H9 (cell line): Measurements from ENCODE around the gene ZNF653. TPM values are rescaled to one million over a fixed set of nuclear protein-coding genes. Genes with fewer than 3 reads are reported as not detected.
A peak's percentile ranks its signal among the peaks of the same experiment; 100 is the strongest.

Source experiments
- DNase-seq: peaks from one replicate; pipeline ENCODE4 v3.0.0-alpha.2; 2017
- H2AFZ ChIP-seq: one replicate; pipeline ENCODE4 v1.6.1; 2013; ENCODE audit warnings: mild to moderate bottlenecking, low read length, control low read depth, moderate library complexity
- H2AK5ac ChIP-seq: 2 replicates; pipeline ENCODE4 v1.6.1; 2013; ENCODE audit warnings: low read length, control low read depth, mixed read lengths; ENCODE audit not compliant: insufficient read length
- H2BK120ac ChIP-seq: one replicate; pipeline ENCODE4 v1.6.1; 2013; ENCODE audit warnings: low read depth, mild to moderate bottlenecking, low read length, control low read depth, inconsistent platforms; ENCODE audit not compliant: poor library complexity, severe bottlenecking
- H2BK12ac ChIP-seq: 2 replicates; pipeline ENCODE4 v1.6.1; 2013; ENCODE audit warnings: low read length, control low read depth, mixed read lengths, low read depth; ENCODE audit not compliant: insufficient read length
- H2BK15ac ChIP-seq: 2 replicates; pipeline ENCODE4 v1.6.1; 2013; ENCODE audit warnings: low read depth, low read length, control low read depth
- H2BK20ac ChIP-seq: one replicate; pipeline ENCODE4 v1.6.1; 2013; ENCODE audit warnings: low read depth, mild to moderate bottlenecking, low read length, control low read depth, inconsistent platforms; ENCODE audit not compliant: poor library complexity, severe bottlenecking
- H2BK5ac ChIP-seq: 2 replicates; pipeline ENCODE4 v1.6.1; 2013; ENCODE audit warnings: low read length, control low read depth, mixed read lengths; ENCODE audit not compliant: insufficient read length
- H3K14ac ChIP-seq: 2 replicates; pipeline ENCODE4 v1.6.1; 2013; ENCODE audit warnings: low read length, control low read depth; ENCODE audit not compliant: insufficient read depth
- H3K18ac ChIP-seq: 2 replicates; pipeline ENCODE4 v1.6.1; 2013; ENCODE audit warnings: low read depth, mild to moderate bottlenecking, mixed read lengths, low read length, control low read depth; ENCODE audit not compliant: insufficient read length
- H3K23ac ChIP-seq: 2 replicates; pipeline ENCODE4 v1.6.1; 2013; ENCODE audit warnings: low read length, control low read depth, mixed read lengths, low read depth; ENCODE audit not compliant: insufficient read length
- H3K23me2 ChIP-seq: 2 replicates; pipeline ENCODE4 v1.6.1; 2013; ENCODE audit warnings: low read depth, mild to moderate bottlenecking, mixed read lengths, low read length, control low read depth; ENCODE audit not compliant: insufficient read length, poor library complexity, severe bottlenecking
- H3K27ac ChIP-seq: 2 replicates; pipeline ENCODE4 v1.5.1; 2013; ENCODE audit warnings: low read length, control low read depth, mixed read lengths, low read depth; ENCODE audit not compliant: insufficient read length
- H3K27me3 ChIP-seq: 2 replicates; pipeline ENCODE4 v1.6.1; 2013; ENCODE audit warnings: low read length, control low read depth, inconsistent platforms; ENCODE audit not compliant: insufficient read depth
- H3K4ac ChIP-seq: 2 replicates; pipeline ENCODE4 v1.6.1; 2013; ENCODE audit warnings: low read depth, mild to moderate bottlenecking, control low read depth, inconsistent platforms, low read length, moderate library complexity
- H3K4me1 ChIP-seq: 2 replicates; pipeline ENCODE4 v1.6.1; 2013; ENCODE audit warnings: low read length, control low read depth, inconsistent platforms; ENCODE audit not compliant: insufficient read depth
- H3K4me2 ChIP-seq: 2 replicates; pipeline ENCODE4 v1.6.1; 2013; ENCODE audit warnings: low read length, control low read depth, mixed read lengths; ENCODE audit not compliant: insufficient read length, insufficient read depth
- H3K56ac ChIP-seq: 2 replicates; pipeline ENCODE4 v1.6.1; 2013; ENCODE audit warnings: low read depth, mild to moderate bottlenecking, mixed read lengths, low read length, control low read depth; ENCODE audit not compliant: insufficient read length
- H3K79me1 ChIP-seq: 2 replicates; pipeline ENCODE4 v1.6.1; 2013; ENCODE audit warnings: low read depth, mild to moderate bottlenecking, moderate library complexity, low read length, control low read depth, inconsistent platforms; ENCODE audit not compliant: insufficient read depth, poor library complexity, severe bottlenecking
- H3K79me2 ChIP-seq: 2 replicates; pipeline ENCODE4 v1.6.1; 2013; ENCODE audit warnings: low read length, control low read depth, inconsistent platforms; ENCODE audit not compliant: insufficient read depth
- H3K9ac ChIP-seq: 2 replicates; pipeline ENCODE4 v1.6.1; 2013; ENCODE audit warnings: low read length, control low read depth, mixed read lengths; ENCODE audit not compliant: insufficient read length; ENCODE audit errors: extremely low read depth
- H3K9me3 ChIP-seq: one replicate; pipeline ENCODE4 v1.6.1; 2013; ENCODE audit warnings: low read depth, low read length, inconsistent platforms; ENCODE audit not compliant: control insufficient read depth
- H3T11ph ChIP-seq: one replicate; pipeline ENCODE4 v1.6.1; 2013; ENCODE audit warnings: mild to moderate bottlenecking, low read length, control low read depth, inconsistent platforms
- H4K20me1 ChIP-seq: one replicate; pipeline ENCODE4 v1.6.1; 2013; ENCODE audit not compliant: control insufficient read depth, insufficient read length, insufficient read depth
- H4K5ac ChIP-seq: 2 replicates; pipeline ENCODE4 v1.6.1; 2013; ENCODE audit warnings: low read depth, mild to moderate bottlenecking, mixed read lengths, low read length, control low read depth; ENCODE audit not compliant: insufficient read length
- H4K8ac ChIP-seq: replicated peaks from 2 replicates; pipeline ENCODE4 v1.6.1; 2013; ENCODE audit warnings: low read length, control low read depth, mixed read lengths, low read depth; ENCODE audit not compliant: insufficient read length
- H4K91ac ChIP-seq: 2 replicates; pipeline ENCODE4 v1.6.1; 2013; ENCODE audit warnings: low read depth, mild to moderate bottlenecking, moderate library complexity, mixed read lengths, low read length, control low read depth; ENCODE audit not compliant: insufficient read length
- H3K27ac Mint-ChIP-seq, 3 experiments: 2 replicates in 2 of 3; 3 replicates in 1 of 3; pipeline ENCODE4 v1.8.0; 2020 to 2021; ENCODE audit warnings: mixed read lengths in 3 of 3, mild to moderate bottlenecking in 1 of 3, moderate library complexity in 1 of 3
- H3K27me3 Mint-ChIP-seq: 2 replicates; pipeline ENCODE4 v1.8.0; 2021; ENCODE audit warnings: low read depth, mild to moderate bottlenecking, moderate library complexity, mixed read lengths
- H3K36me3 Mint-ChIP-seq, 3 experiments: 2 replicates in 2 of 3; 3 replicates in 1 of 3; pipeline ENCODE4 v1.8.0; 2020 to 2021; ENCODE audit warnings: low read depth in 3 of 3, mixed read lengths in 3 of 3; ENCODE audit not compliant: insufficient read depth in 1 of 3
- H3K4me1 Mint-ChIP-seq, 2 experiments: 2 replicates each; pipeline ENCODE4 v1.8.0; 2020; ENCODE audit warnings: mixed read lengths in 2 of 2
- H3K4me3 Mint-ChIP-seq, 2 experiments: 2 replicates in 1 of 2; 3 replicates in 1 of 2; pipeline ENCODE4 v1.8.0; 2020 to 2021; ENCODE audit warnings: mild to moderate bottlenecking in 2 of 2, mixed read lengths in 2 of 2, moderate library complexity in 1 of 2
- H3K9me3 Mint-ChIP-seq, 2 experiments: 2 replicates in 1 of 2; 3 replicates in 1 of 2; pipeline ENCODE4 v1.8.0; 2020; ENCODE audit warnings: mild to moderate bottlenecking in 2 of 2, mixed read lengths in 2 of 2, moderate library complexity in 1 of 2
- WGBS: extraction: QIAGEN DNeasy Blood & Tissue Kit; methylation state at CpG from one replicate; pipeline ENCODE4 v1.1.7; 2013; ENCODE audit warnings: missing lambda C conversion rate, low lambda C conversion rate, mixed read lengths; ENCODE audit not compliant: insufficient read length; ENCODE audit errors: extremely low coverage; 5-methylcytosine and 5-hydroxymethylcytosine counted together
- total RNA-seq: library from RNA; stranded (reverse); gene quantifications from 2 replicates; pipeline ENCODE4 v1.2.1, GENCODE V29; 2021
- TF ChIP-seq, protein P1 (sequence below): fragments of 200-600 bp; sonication (generic); conservative IDR thresholded peaks from 3 replicates; pipeline ENCODE4 v1.8.0; 2021; ENCODE audit warnings: antibody characterized with exemption, mild to moderate bottlenecking

ZNF653 gene
- total RNA-seq, 1 experiment from 2014 or later: 11.6 TPM

DNA sequence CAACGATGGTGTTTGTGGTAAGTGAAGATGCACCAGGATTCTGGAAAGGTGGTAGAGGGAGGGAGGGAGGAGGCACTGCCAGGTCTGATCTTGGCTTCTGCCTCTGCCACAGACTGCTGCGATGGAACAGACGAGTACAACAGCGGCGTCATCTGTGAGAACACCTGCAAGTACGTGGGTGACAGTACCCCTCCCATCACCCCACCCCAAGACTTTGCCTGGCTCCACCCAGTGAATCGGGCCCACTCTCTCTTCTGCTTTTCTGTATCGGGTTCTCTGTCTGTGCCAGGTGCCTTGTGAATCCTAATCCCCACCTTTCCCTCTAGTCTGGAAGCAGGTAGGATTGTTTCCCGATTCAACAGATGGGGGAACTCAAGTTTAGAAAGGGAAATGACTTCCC lies 67.7 kb downstream of the ZNF653 start:
- peaks cover 2% of the 10 kb centered on the region; the same call in 1 of the 2 replicates for H3K27me3 Mint-ChIP-seq
- no peak overlapping the region for H3K27ac ChIP-seq
- no peak for DNase-seq
- H3K4ac ChIP-seq: no peak overlapping the region
- no peak overlapping the region for H3T11ph ChIP-seq
- H3K4me1 Mint-ChIP-seq: peaks cover 10 to 17% of the 10 kb centered on the region in 2 experiments
- WGBS: no CpG with 5 or more reads among the region's 9 CpGs
- H4K91ac ChIP-seq: no peak overlapping the region
- H3K9ac ChIP-seq: no peak overlapping the region
- no peak overlapping the region for H2BK12ac ChIP-seq
- H3K23me2 ChIP-seq: peaks cover 9% of the 10 kb centered on the region
- H3K56ac ChIP-seq: no peak overlapping the region
- H2BK5ac ChIP-seq: no peak overlapping the region
- no peak overlapping the region for H3K18ac ChIP-seq
- peaks cover 3% of the 10 kb centered on the region; the same call in 1 of the 2 replicates for H3K4me1 ChIP-seq
- H3K23ac ChIP-seq: no peak overlapping the region
- H3K27ac Mint-ChIP-seq: 0 out of 7 replicates have a peak overlapping the region, but pooled peaks of 1 of the 3 experiments have one; percentile 34
- H2BK20ac ChIP-seq: no peak overlapping the region
- no peaks in the 10 kb centered on the region for H3K9me3 ChIP-seq
- no peak overlapping the region for H2BK15ac ChIP-seq
- H4K5ac ChIP-seq: no peak overlapping the region
- no peaks in the 10 kb centered on the region for H3K9me3 Mint-ChIP-seq
- H3K36me3 Mint-ChIP-seq: peaks cover 39 to 67% (median 66%) of the 10 kb centered on the region in 3 experiments
- no peak overlapping the region for H4K8ac ChIP-seq
- no peaks in the 10 kb centered on the region for H3K27me3 ChIP-seq
- H2AFZ ChIP-seq: no peak overlapping the region
- H2AK5ac ChIP-seq: no peak overlapping the region
- H3K79me1 ChIP-seq: peaks cover 12% of the 10 kb centered on the region
- TF ChIP-seq, protein P1, sequence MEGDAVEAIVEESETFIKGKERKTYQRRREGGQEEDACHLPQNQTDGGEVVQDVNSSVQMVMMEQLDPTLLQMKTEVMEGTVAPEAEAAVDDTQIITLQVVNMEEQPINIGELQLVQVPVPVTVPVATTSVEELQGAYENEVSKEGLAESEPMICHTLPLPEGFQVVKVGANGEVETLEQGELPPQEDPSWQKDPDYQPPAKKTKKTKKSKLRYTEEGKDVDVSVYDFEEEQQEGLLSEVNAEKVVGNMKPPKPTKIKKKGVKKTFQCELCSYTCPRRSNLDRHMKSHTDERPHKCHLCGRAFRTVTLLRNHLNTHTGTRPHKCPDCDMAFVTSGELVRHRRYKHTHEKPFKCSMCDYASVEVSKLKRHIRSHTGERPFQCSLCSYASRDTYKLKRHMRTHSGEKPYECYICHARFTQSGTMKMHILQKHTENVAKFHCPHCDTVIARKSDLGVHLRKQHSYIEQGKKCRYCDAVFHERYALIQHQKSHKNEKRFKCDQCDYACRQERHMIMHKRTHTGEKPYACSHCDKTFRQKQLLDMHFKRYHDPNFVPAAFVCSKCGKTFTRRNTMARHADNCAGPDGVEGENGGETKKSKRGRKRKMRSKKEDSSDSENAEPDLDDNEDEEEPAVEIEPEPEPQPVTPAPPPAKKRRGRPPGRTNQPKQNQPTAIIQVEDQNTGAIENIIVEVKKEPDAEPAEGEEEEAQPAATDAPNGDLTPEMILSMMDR: no peak
- no peak overlapping the region for H3K14ac ChIP-seq
- H4K20me1 ChIP-seq: no peaks in the 10 kb centered on the region
- peak overlapping the region in 1 of 2 experiments; percentile 67; a peak in 1 of 5 replicates for H3K4me3 Mint-ChIP-seq
- H3K4me2 ChIP-seq: no peak overlapping the region
- no peak overlapping the region for H2BK120ac ChIP-seq
- peaks cover 4% of the 10 kb centered on the region; the same call in 1 of the 2 replicates for H3K79me2 ChIP-seq
